CD4-positive, alpha-beta T cell treated with Interleukin-6 for 4 hours (primary cell): ENCODE results near the gene CTSE.
"Not testable (repeated sequence)": the region's sequence is repeated elsewhere in the genome, so short reads cannot be mapped to it uniquely, and the experiment has no call there.

Source experiments
- DNase-seq: peaks from one replicate; pipeline ENCODE4 v3.0.0-alpha.2; 2020; ENCODE audit warnings: mixed read lengths

CTSE gene

DNA sequence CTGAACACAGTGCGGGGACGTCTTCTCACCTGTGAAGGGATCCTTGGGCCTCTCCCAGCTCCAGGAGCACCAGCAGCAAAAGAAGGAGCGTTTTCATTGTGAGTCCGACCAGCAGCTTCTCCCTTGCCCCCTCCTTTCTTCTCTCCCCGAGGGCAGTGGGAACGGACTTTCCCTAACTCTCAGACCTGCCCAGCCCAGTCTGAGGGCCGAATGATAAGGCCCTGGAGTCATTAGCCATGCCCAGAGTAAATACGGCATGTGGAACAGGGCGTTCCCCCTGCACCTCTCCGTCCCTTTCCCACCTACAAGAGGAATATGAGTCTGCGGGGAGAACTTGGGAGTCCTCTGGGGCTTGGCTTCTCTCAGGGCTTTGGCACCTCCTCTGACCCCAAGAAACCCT lies at the start of gene CTSE:
CTSE (minus strand) TSS at position 201 of the 400 bp plus-strand sequence; CDS start at position 97, 104 bp downstream.
- no peak for DNase-seq

- no peak for DNase-seq
Measured at GRCh38 chr1:206070627-206071304, 47.1 kb upstream of the CTSE start.

DNA sequence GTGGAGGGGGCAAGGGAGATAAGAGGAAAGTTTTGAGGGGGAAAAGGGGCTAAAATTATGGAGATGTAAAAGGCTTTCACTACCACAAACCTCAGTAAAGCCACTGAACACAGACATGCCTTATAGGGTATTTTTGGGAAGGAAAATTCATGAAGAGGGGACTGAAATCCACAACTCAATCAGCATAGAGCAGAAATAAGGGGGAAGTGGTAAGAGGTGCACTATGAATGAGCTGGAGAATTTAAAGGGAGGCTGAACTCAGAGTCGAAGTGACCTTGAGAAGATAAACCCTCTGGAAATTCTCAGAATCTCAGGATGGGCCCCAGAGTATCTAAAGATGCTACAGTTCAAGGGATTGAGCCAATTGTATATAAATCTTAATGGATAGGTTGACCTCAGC lies 44.6 kb upstream of the CTSE start:
- DNase-seq: no peak

- DNase-seq: no peak
Measured at GRCh38 chr1:206067486-206068227, 44.0 kb upstream of the CTSE start.

GRCh38 chr1:206066479-206067171 lies 42.9 kb upstream of the CTSE start:
- DNase-seq: no peak

DNA sequence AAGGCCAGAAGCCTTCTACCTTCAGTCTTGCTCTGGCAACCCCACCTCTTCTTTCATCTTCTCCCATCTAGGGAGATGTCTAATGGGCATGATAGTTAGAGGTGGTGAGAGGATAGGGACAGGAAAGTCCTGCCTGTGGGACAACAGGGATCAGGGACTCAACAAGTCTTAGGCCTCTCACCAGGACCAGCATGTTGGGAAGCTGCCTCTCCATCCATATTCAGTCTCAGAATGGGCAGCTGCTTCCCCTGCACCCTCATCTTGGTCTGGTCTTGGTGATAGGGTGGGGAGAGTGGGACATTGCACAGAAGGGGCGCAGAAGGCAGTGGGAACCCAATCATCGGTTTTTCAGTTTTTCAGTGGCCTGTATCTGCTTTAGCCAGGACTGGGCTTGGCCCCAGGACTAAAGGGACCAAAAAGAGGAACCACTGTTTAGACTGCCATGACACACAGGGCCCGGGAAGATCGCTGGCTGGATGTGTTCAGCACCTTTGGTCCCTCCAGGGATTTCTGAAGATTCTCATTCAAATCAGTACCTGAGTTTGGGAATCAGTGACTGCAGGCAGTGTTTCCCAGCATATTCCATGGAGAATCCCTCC lies 42.0 kb upstream of the CTSE start:
- DNase-seq: no peak

GRCh38 chr1:206064501-206064900 lies 40.8 kb upstream of the CTSE start:
- not testable (repeated sequence) for DNase-seq

DNA sequence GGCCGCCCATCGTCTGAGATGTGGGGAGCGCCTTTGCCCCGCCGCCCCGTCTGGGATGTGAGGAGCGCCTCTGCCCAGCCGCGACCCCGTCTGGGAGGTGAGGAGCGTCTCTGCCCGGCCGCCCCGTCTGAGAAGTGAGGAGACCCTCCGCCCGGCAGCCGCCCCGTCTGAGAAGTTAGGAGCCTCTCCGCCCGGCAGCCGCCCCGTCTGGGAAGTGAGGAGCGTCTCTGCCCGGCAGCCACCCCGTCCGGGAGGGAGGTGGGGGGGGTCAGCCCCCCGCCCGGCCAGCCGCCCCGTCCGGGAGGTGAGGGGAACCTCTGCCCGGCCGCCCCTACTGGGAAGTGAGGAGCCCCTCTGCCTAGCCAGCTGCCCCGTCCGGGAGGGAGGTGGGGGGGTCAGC lies 40.3 kb upstream of the CTSE start:
- DNase-seq: not testable (repeated sequence)

DNA sequence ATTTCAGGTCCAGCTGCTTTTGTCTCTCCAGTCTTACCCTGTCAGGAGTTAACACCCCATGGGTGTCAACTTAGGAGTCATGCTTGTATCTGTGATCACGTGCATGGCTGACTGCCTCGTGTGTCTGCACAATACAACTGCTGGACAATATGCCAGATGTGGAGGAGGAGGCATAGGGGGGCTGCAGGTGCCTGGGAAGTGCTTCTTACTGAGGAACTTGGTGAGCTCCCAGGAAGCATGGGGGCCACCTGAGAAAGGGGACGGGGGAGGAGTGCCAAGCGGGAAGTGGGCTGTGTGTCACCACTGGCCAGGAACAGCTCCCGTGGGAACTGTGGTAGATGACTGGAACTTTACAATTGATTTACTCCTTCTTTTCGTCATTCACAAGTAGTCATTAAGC lies 38.8 kb upstream of the CTSE start:
- no peak for DNase-seq

- no peak for DNase-seq
Measured at GRCh38 chr1:206060844-206061243, 37.1 kb upstream of the CTSE start.

DNA sequence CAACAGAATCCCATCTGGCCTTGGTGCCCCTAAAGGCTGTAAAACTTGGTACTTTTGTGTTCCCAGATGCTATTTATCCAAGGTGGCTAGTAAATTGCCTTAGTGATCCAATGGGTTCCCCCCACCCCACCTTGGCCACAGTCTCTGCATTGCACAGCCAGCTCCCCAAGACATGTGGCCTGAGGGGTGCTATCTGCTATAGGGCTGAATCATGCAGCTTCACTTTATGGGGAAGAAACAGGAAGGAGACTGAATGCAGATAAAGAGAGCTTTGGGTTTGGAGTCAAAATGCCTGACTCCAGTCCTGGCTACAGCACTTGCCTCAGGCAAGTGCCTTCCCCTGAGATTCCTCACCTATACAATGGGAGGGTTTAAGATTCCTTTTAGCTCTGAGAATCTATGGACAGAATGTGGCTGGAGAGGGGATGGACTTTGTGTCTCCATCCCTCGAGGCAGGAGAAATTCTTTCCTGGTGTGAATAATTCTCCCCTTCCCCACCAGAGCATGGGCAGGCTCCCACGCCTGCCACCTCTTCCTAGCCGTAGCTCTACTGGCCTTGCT lies 35.7 kb upstream of the CTSE start:
- no peak for DNase-seq

GRCh38 chr1:206058927-206059292 lies 35.2 kb upstream of the CTSE start:
- DNase-seq: no peak

- DNase-seq: not testable (repeated sequence)
Measured at GRCh38 chr1:206058289-206058926, 34.7 kb upstream of the CTSE start.

DNA sequence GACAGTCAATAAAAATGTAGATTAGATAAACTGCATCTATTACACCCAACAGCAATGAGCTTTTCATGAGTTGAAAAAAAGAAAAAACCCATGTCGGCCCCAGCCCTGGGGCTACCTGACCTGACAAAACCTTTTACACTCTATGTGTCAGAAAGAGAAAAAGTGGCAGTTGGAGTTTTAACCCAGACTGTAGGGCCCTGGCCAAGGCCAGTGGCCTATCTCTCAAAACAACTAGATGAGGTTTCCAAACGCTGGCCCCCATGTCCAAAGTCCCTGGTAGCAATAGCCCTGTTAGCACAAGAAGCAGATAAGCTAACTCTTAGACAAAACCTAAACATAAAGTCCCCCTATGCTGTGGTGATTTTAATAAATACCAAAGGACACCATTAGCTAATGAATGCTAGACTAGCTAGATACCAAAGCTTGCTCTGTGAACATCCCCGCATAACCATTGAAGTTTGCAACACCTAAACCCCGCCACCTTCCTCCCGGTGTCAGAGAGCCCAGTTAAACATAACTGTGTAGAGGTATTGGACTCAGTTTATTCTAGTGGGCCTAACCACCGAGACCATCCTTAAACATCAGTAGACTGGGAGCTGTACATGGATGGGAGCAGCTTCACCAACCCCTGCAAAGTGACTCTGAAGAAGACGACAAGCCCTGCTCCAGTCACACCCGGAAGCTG lies 32.1 kb upstream of the CTSE start:
- DNase-seq: not testable (repeated sequence)

DNA sequence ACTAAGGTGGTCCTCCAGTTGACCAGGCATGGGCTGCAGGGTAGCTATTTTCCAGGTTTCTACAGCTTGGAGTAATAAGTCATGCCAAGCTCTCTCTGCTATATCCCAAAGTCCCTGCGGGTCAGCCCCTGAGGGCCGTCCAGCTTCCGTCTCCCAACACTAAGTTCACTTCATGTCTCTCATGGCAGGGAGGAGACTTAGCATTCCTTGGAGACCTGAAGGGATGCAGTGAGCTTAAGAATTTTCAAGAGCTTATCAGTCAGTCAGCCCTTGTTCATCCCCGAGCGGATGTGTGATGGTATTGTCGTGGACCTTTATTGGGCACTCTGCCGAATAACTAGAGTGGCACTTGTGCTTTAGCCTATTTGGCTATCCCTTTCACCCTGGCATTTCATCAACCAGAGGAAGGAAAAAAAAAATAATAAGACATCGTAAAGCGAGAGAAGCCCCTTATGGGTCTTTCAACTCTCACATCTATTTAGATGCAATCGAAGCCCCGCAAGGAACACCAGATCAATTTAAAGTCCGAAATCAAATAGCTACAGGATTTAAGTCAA lies 31.5 kb upstream of the CTSE start:
- DNase-seq: not testable (repeated sequence)

DNA sequence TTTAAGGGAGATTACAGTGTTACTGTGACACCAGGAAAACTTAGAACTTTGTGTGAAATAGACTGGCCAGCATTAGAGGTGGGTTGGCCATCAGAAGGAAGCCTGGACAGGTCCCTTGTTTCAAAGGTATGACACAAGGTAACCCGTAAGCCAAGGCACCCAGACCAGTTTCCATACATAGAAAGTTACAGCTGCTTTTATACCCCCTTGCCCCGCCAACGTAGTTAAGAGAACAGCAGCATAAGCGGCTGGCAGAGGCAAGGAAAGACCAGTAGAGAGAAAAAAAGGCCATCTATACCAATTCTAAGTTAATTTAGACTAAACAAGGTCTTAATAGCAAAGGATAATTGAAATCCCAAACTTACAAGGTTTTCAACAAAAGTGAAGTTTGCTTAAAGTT lies 29.9 kb upstream of the CTSE start:
- DNase-seq: not testable (repeated sequence)

GRCh38 chr1:206052919-206053610 lies 29.4 kb upstream of the CTSE start, which contains the start of gene RHEX:
Gene RHEX (plus strand): TSS chr1:206053173. CDS start chr1:206097829, 44,656 bp downstream.
- not testable (repeated sequence) for DNase-seq

- not testable (repeated sequence) for DNase-seq
Measured at GRCh38 chr1:206052231-206052865, 28.7 kb upstream of the CTSE start.

DNA sequence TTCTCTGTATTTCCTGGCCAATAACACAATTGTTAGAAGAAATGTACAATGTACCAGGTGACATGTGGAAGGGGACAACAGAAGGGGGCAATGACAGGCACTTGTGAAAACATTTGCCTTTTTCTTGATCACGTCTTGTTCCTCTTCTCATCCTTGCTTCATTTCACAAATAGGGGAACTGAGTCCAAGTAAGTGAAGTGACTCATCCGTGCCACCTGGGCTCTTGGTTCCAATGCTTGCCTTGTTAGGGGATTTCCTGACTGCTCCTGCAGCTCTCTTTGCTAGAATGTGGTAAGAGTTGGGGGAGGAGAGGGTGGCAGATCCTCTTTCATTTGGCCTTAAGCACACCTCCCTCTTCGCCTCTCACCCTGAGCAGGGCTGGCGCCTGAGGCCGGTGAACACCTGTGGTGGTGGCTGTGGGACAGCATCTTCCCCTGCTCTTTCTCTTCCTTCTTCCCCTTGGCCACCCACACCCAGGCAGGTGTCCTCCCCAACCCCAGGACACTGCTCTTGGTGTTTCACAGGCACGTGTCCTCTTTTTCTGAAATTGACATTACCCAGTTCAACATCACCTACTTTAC lies 27.1 kb upstream of the CTSE start:
- DNase-seq: peak; percentile 19
